K562 (cell line): Measurements from ENCODE around the gene SPATA31C2. TPM values are rescaled to one million over a fixed set of nuclear protein-coding genes. Genes with fewer than 3 reads are reported as not detected.

Experiments
- ATAC-seq: fragments of 200-7000 bp; cut with Tn5 transposase; 3 replicates; pipeline ENCODE4 v1.9.1; 2020; ENCODE audit warnings: moderate library complexity
- BruUV-seq: library from RNA; stranded (reverse); fragments of 400-500 nt; replicated peaks from 2 replicates; lab custom pipeline; 2021; lab: Mats Ljungman, UMichigan
- CTCF ChIA-PET: fragments of 300-600 bp; formaldehyde crosslinking; extraction: SDS; loops from one replicate; lab custom pipeline; 2021; ENCODE audit warnings: low intra/inter-chr PET ratio; lab: Yijun Ruan, JAX
- POLR2A ChIA-PET: fragments of 300-600, 350-650 bp; sonication (Branson Sonifier 250); formaldehyde crosslinking; extraction: SDS; loops from one replicate; lab custom pipeline; 2021; ENCODE audit warnings: antibody characterized with exemption, inconsistent platforms; lab: Yijun Ruan, JAX
- DNase-seq, 4 experiments: peaks; one replicate each; pipeline versions ENCODE4 v3.0.0 to v3.0.0-alpha.2; 2011 to 2018; ENCODE audit warnings: low spot score in 3 of 4, mixed read lengths in 3 of 4; ENCODE audit errors: extremely low read depth in 1 of 4
- FAIRE-seq: peaks from 2 replicates; lab custom pipeline; 2011; peaks lifted over from hg19 to GRCh38; lab: Jason Lieb, UNC
- H2AFZ ChIP-seq: 2 replicates; pipeline ENCODE4 v1.6.0; 2011; ENCODE audit warnings: low read depth, low read length, control low read depth, inconsistent platforms
- H3K27ac ChIP-seq: fragments of 200-600 bp; 3 replicates; pipeline ENCODE4 v1.8.0; 2011; ENCODE audit warnings: low read depth, mild to moderate bottlenecking, control low read depth, inconsistent platforms, low read length, moderate library complexity, mixed read lengths; ENCODE audit errors: extremely low read depth
- H3K27me3 ChIP-seq, 2 experiments: fragments of 300-600 bp in 1 of 2; 2 replicates in 1 of 2; 3 replicates in 1 of 2; pipeline versions ENCODE4 v1.6.0 to v1.8.0; 2011; ENCODE audit warnings: inconsistent platforms in 2 of 2, low read length in 2 of 2, mild to moderate bottlenecking in 1 of 2, mixed read lengths in 1 of 2, moderate library complexity in 1 of 2; ENCODE audit not compliant: control insufficient read depth in 2 of 2, insufficient read depth in 2 of 2
- H3K36me3 ChIP-seq: fragments of 300-600 bp; 3 replicates; pipeline ENCODE4 v1.8.0; 2011; ENCODE audit warnings: mild to moderate bottlenecking, low read length, inconsistent platforms; ENCODE audit not compliant: control insufficient read depth, insufficient read depth
- H3K4me1 ChIP-seq, 2 experiments: fragments of 200-600 bp in 1 of 2; replicated peaks in 1 of 2; 2 replicates in 1 of 2; 3 replicates in 1 of 2; pipeline versions ENCODE4 v1.5.1 to v1.8.0; 2011; ENCODE audit warnings: inconsistent platforms in 2 of 2, low read length in 2 of 2, mild to moderate bottlenecking in 1 of 2, mixed read lengths in 1 of 2, moderate library complexity in 1 of 2; ENCODE audit not compliant: control insufficient read depth in 2 of 2, insufficient read depth in 2 of 2
- H3K4me2 ChIP-seq: 2 replicates; pipeline ENCODE4 v1.6.1; 2011; ENCODE audit warnings: low read length, control low read depth, inconsistent platforms, mixed read lengths; ENCODE audit not compliant: insufficient read depth
- H3K4me3 ChIP-seq: fragments of 200-600 bp; sonication (generic), shearing (Covaris generic); 2 replicates; pipeline ENCODE4 v1.5.1; 2016; ENCODE audit warnings: control low read depth, inconsistent platforms
- H3K79me2 ChIP-seq: fragments of 200-600 bp; 3 replicates; pipeline ENCODE4 v1.8.0; 2011; ENCODE audit warnings: low read length, inconsistent platforms; ENCODE audit not compliant: control insufficient read depth, insufficient read depth
- H3K9ac ChIP-seq, 2 experiments: 2 replicates each; pipeline versions ENCODE4 v1.6.0 to v1.6.1; 2011; ENCODE audit warnings: low read depth in 2 of 2, low read length in 2 of 2, control low read depth in 1 of 2, inconsistent platforms in 1 of 2, mild to moderate bottlenecking in 1 of 2, mixed read lengths in 1 of 2; ENCODE audit not compliant: insufficient read depth in 1 of 2
- H3K9me1 ChIP-seq: one replicate; pipeline ENCODE4 v1.6.0; 2011; ENCODE audit warnings: inconsistent platforms, mild to moderate bottlenecking, low read length, moderate library complexity; ENCODE audit not compliant: control insufficient read depth, insufficient read depth
- H3K9me3 ChIP-seq: replicated peaks from 2 replicates; pipeline ENCODE4 v1.5.1; 2011; ENCODE audit warnings: low read depth, low read length, inconsistent platforms; ENCODE audit not compliant: control insufficient read depth, insufficient read depth
- H4K20me1 ChIP-seq: replicated peaks from 2 replicates; pipeline ENCODE4 v1.6.1; 2011; ENCODE audit warnings: low read length, inconsistent platforms, mixed read lengths; ENCODE audit not compliant: control insufficient read depth, insufficient read depth
- CREBBP ChIP-seq: IDR thresholded peaks from one replicate; pipeline ENCODE4 v1.6.1; 2012; ENCODE audit warnings: low read depth, mild to moderate bottlenecking, control low read depth, inconsistent platforms, low read length
- EGR1 ChIP-seq: fragments of 450-650 bp; conservative IDR thresholded peaks from 2 replicates; pipeline ENCODE4 v1.6.1; 2017; ENCODE audit warnings: mild to moderate bottlenecking
- SLC30A9 ChIP-seq: fragments of 250-450 bp; sonication (Bioruptor Pico); IDR thresholded peaks from 2 replicates; pipeline ENCODE4 v1.8.0; 2022; ENCODE audit warnings: mild to moderate bottlenecking, moderate library complexity
- ZNF174 ChIP-seq: fragments of 250-450 bp; sonication (Bioruptor Pico); IDR thresholded peaks from 2 replicates; pipeline ENCODE4 v1.4.0; 2020; ENCODE audit warnings: mild to moderate bottlenecking
- ZNF707 ChIP-seq: fragments of 250-450 bp; sonication (Bioruptor Pico); conservative IDR thresholded peaks from 2 replicates; pipeline ENCODE4 v1.8.0; 2022; ENCODE audit warnings: inconsistent platforms, mild to moderate bottlenecking, moderate library complexity
- WGBS: fragments of 100-300 bp; shearing (Covaris generic); methylation state at CpG from one replicate; pipeline ENCODE4 v1.1.6; 2016; ENCODE audit warnings: low coverage, mixed read lengths; ENCODE audit not compliant: insufficient coverage; ENCODE audit errors: missing lambda C conversion rate; 5-methylcytosine and 5-hydroxymethylcytosine counted together
- in situ Hi-C: fragments of 300-500 bp; cut with MboI; formaldehyde crosslinking; loops from 4 replicates; pipeline ENCODE4 v1.15.0; 2018; ENCODE audit warnings: inconsistent platforms, mixed read lengths
- intact Hi-C: fragments of 100-400 bp; cut with micrococcal nuclease; formaldehyde crosslinking; loops from 2 replicates; pipeline ENCODE4 v1.14.2; 2022
- polyA plus RNA-seq, 8 experiments: library from polyadenylated mRNA; depleted of rRNA in 4 of 8; stranded (reverse) in 5 of 8; unstranded in 3 of 8; fragments of >200 nt; fragmentation: Nextera tagmentation in 2 of 8; fragmentation: Illumina TruSeq in 1 of 8; extraction: Ambion mirVana in 2 of 8; extraction: Trizol in 1 of 8; gene quantifications; 2 replicates each; pipeline versions ENCODE4 v1.2.1 to v1.2.3, GENCODE V29; 2011 to 2014; ENCODE audit warnings: inconsistent platforms in 1 of 8, missing spikeins in 1 of 8
- total RNA-seq, 7 experiments: library from RNA; depleted of rRNA in 6 of 7; stranded (reverse); fragments of >200 nt in 6 of 7; fragmentation: Illumina TruSeq in 2 of 7; extraction: Trizol in 2 of 7; gene quantifications; 2 replicates each; pipeline versions ENCODE4 v1.2.1 to v1.2.3, GENCODE V29; 2011 to 2021; ENCODE audit warnings: low replicate concordance in 1 of 7
- TF ChIP-seq, protein P1 (sequence below): fragments of 450-650 bp; IDR thresholded peaks from one replicate; pipeline ENCODE4 v1.6.1; 2018; ENCODE audit warnings: mild to moderate bottlenecking, moderate library complexity; ENCODE audit not compliant: partially characterized antibody
- TF ChIP-seq, protein P2 (sequence below), 2 experiments: fragments of 450-650 bp; IDR thresholded peaks; 2 replicates each; pipeline ENCODE4 v1.6.1; 2016
- TF ChIP-seq, protein P3 (sequence below): fragments of 250-450 bp; sonication (Bioruptor Pico); IDR thresholded peaks from 2 replicates; pipeline ENCODE4 v1.8.0; 2021; ENCODE audit warnings: borderline replicate concordance, mild to moderate bottlenecking, moderate library complexity; ENCODE audit not compliant: poor library complexity, severe bottlenecking
- TF ChIP-seq, protein P4 (sequence below): fragments of 450-650 bp; IDR thresholded peaks from 2 replicates; pipeline ENCODE4 v1.6.1; 2016; ENCODE audit warnings: antibody characterized with exemption
- TF ChIP-seq, protein P5 (sequence below): fragments of 450-650 bp; formaldehyde crosslinking; IDR thresholded peaks from 2 replicates; pipeline ENCODE4 v1.4.0; 2020; ENCODE audit warnings: mild to moderate bottlenecking, moderate library complexity
- TF ChIP-seq, protein P6 (sequence below): fragments of 250-450 bp; sonication (Bioruptor Pico); IDR thresholded peaks from 2 replicates; pipeline ENCODE4 v1.9.0; 2021; ENCODE audit warnings: mild to moderate bottlenecking

Gene SPATA31C2
- total and polyA plus RNA-seq, 9 of the 15 experiments (the other 6 are each of a cell fraction or from before 2014, with no cell fraction given): 0.04 to 0.27 (median 0.16) TPM

DNA sequence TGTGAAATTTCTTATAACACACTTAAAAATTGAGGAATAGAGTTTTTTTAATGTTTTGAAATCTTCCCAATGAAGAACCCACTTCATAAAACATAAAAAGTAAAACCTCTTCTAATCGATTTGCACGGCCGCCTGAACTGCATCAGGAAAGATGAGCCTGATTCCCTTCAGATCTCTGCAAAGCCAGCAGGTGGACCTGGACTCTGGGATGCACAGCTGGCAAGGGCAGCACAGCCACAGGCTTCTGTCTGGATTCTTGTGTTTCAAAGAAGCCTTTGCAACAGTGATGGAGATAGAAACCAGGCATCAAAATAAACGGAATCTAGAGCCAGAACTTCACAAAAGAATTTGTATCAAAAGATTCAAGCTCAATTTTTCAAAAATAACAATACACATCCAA is 36.0 kb upstream of the SPATA31C2 start:
- in situ Hi-C loops: no loop called here
- no TSS peak for BruUV-seq
- FAIRE-seq: no peak
- Histone ChIP-seq H3K4me2 (no peak overlapping the region), H4K20me1 (no peaks in the 10 kb centered on the region), H3K9me1 (no peaks in the 10 kb centered on the region), H3K79me2 (no peaks in the 10 kb centered on the region), H3K4me3 (no peak overlapping the region), H2AFZ (no peak overlapping the region), H3K9me3 (no peaks in the 10 kb centered on the region), H3K27ac (no peak overlapping the region), H3K4me1 (no peaks in the 10 kb centered on the region), H3K36me3 (no peaks in the 10 kb centered on the region), H3K27me3 (peaks cover 0 to 5% of the 10 kb centered on the region in 2 experiments; a peak in 1 of 5 replicates), H3K9ac (no peak overlapping the region)
- CTCF ChIA-PET: interaction anchor here (0.7 to 1.2 kb wide), 3 partner anchors 77 to 827 kb away, joined by 3 to 6 read pairs (median 4); no protein-coding TSS in a partner anchor
- TF ChIP-seq, protein P1, sequence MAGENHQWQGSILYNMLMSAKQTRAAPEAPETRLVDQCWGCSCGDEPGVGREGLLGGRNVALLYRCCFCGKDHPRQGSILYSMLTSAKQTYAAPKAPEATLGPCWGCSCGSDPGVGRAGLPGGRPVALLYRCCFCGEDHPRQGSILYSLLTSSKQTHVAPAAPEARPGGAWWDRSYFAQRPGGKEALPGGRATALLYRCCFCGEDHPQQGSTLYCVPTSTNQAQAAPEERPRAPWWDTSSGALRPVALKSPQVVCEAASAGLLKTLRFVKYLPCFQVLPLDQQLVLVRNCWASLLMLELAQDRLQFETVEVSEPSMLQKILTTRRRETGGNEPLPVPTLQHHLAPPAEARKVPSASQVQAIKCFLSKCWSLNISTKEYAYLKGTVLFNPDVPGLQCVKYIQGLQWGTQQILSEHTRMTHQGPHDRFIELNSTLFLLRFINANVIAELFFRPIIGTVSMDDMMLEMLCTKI: no peak
- TF ChIP-seq ZNF174 (CRISPR knock-in tag) (no peak), SLC30A9 (CRISPR knock-in tag) (no peak), ZNF707 (CRISPR knock-in tag) (no peak), CREBBP (no peak), EGR1 (no peak)
- TF ChIP-seq, protein P2, sequence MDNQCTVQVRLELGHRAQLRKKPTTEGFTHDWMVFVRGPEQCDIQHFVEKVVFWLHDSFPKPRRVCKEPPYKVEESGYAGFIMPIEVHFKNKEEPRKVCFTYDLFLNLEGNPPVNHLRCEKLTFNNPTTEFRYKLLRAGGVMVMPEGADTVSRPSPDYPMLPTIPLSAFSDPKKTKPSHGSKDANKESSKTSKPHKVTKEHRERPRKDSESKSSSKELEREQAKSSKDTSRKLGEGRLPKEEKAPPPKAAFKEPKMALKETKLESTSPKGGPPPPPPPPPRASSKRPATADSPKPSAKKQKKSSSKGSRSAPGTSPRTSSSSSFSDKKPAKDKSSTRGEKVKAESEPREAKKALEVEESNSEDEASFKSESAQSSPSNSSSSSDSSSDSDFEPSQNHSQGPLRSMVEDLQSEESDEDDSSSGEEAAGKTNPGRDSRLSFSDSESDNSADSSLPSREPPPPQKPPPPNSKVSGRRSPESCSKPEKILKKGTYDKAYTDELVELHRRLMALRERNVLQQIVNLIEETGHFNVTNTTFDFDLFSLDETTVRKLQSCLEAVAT (IDR thresholded peaks at IDR 0.05): no peak
- TF ChIP-seq, protein P3, sequence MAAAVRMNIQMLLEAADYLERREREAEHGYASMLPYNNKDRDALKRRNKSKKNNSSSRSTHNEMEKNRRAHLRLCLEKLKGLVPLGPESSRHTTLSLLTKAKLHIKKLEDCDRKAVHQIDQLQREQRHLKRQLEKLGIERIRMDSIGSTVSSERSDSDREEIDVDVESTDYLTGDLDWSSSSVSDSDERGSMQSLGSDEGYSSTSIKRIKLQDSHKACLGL (CRISPR knock-in tag): no peak
- TF ChIP-seq, protein P4, sequence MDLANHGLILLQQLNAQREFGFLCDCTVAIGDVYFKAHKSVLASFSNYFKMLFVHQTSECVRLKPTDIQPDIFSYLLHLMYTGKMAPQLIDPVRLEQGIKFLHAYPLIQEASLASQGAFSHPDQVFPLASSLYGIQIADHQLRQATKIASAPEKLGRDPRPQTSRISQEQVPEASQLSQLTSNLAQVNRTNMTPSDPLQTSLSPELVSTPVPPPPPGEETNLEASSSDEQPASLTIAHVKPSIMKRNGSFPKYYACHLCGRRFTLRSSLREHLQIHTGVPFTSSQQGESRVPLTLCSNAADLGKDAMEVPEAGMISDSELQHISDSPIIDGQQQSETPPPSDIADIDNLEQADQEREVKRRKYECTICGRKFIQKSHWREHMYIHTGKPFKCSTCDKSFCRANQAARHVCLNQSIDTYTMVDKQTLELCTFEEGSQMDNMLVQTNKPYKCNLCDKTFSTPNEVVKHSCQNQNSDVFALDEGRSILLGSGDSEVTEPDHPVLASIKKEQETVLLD: no peak
- TF ChIP-seq, protein P5, sequence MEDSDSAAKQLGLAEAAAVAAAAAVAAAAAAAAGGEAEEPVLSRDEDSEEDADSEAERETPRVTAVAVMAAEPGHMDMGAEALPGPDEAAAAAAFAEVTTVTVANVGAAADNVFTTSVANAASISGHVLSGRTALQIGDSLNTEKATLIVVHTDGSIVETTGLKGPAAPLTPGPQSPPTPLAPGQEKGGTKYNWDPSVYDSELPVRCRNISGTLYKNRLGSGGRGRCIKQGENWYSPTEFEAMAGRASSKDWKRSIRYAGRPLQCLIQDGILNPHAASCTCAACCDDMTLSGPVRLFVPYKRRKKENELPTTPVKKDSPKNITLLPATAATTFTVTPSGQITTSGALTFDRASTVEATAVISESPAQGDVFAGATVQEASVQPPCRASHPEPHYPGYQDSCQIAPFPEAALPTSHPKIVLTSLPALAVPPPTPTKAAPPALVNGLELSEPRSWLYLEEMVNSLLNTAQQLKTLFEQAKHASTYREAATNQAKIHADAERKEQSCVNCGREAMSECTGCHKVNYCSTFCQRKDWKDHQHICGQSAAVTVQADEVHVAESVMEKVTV (CRISPR knock-in tag): no peak
- TF ChIP-seq, protein P6, sequence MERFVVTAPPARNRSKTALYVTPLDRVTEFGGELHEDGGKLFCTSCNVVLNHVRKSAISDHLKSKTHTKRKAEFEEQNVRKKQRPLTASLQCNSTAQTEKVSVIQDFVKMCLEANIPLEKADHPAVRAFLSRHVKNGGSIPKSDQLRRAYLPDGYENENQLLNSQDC (CRISPR knock-in tag): no peak
- ATAC-seq: no peak
- POLR2A ChIA-PET: no interaction called here
- 21% methylated on average over 4 of the region's 4 CpGs for WGBS
- intact Hi-C loops: loop anchor here (5.0 to 10.0 kb wide), 3 partner anchors 210 to 403 kb away; partner anchors contain the start of gene SPIN1
- no peak for DNase-seq
